ENCODE measurements around the gene LRRC63. TPM values are rescaled to one million over a fixed set of nuclear protein-coding genes. Genes with fewer than 3 reads are reported as not detected.

Gene LRRC63
- total and polyA plus RNA-seq, 9 of the 15 experiments (the other 6 are each of a cell fraction or from before 2014, with no cell fraction given): 0.07 to 0.41 (median 0.24) TPM; not detected in 1

- H3K27me3 ChIP-seq (ENCODE audit: control insufficient read depth in 2 of 2, insufficient read depth in 2 of 2, low read length in 2 of 2): no peaks in the 10 kb centered on the region
- no peak overlapping the region for H3K27ac ChIP-seq (ENCODE audit: extremely low read depth, low read depth, low read length)
- H3K4me3 ChIP-seq: no peak overlapping the region
- no TSS peak for BruUV-seq (replicated peaks)
- no peak for ATAC-seq
- no peaks in the 10 kb centered on the region for H3K36me3 ChIP-seq (ENCODE audit: control insufficient read depth, insufficient read depth, low read length)
- no peaks in the 10 kb centered on the region for H4K20me1 ChIP-seq (replicated peaks; ENCODE audit: control insufficient read depth, insufficient read depth, low read length)
- no peaks in the 10 kb centered on the region for H3K79me2 ChIP-seq (ENCODE audit: control insufficient read depth, insufficient read depth, low read length)
- ChIA-PET CTCF (ENCODE audit: low intra/inter-chr PET ratio) (interaction anchor here (0.9 kb wide), 1 partner anchor 129 kb away, joined by 6 read pairs; no protein-coding TSS in a partner anchor), POLR2A (interaction anchor here (0.6 kb wide), 1 partner anchor 16 kb away, joined by 3 read pairs; no protein-coding TSS in a partner anchor)
- no peak for FAIRE-seq
- TF ChIP-seq TFAM (CRISPR knock-in tag; conservative IDR thresholded peaks at IDR 0.05): no peak
- 40% methylated on average over 4 of the region's 4 CpGs for WGBS (ENCODE audit: insufficient coverage, low coverage, missing lambda C conversion rate)
- no peak overlapping the region for H3K9ac ChIP-seq (ENCODE audit: insufficient read depth in 1 of 2, low read depth in 2 of 2, low read length in 2 of 2)
- intact Hi-C loops (cut with micrococcal nuclease): loop anchor here (1.0 to 5.0 kb wide), 3 partner anchors 31 to 129 kb away; partner anchors contain the start of gene LCP1
- in situ Hi-C loops (cut with MboI): no loop called here
- no peak overlapping the region for H3K4me2 ChIP-seq (ENCODE audit: insufficient read depth, low read length)
- no peaks in the 10 kb centered on the region for H3K9me1 ChIP-seq (ENCODE audit: control insufficient read depth, insufficient read depth, low read length)
- no peak for DNase-seq (ENCODE audit: extremely low read depth in 1 of 4, low spot score in 3 of 4)
- H2AFZ ChIP-seq (ENCODE audit: low read depth, low read length): peak overlapping the region; percentile 39; the same call in 1 of the 2 replicates
- no peaks in the 10 kb centered on the region for H3K9me3 ChIP-seq (replicated peaks; ENCODE audit: control insufficient read depth, insufficient read depth, low read depth, low read length)
- H3K4me1 ChIP-seq (replicated peaks in 1 of 2; ENCODE audit: control insufficient read depth in 2 of 2, insufficient read depth in 2 of 2, low read length in 2 of 2): peaks cover 2 to 13% of the 10 kb centered on the region in 2 experiments; a peak in 3 of 5 replicates
Measured at GRCh38 chr13:46289260-46289955, 77.7 kb downstream of the LRRC63 start.

GRCh38 chr13:46290434-46290833 is 78.7 kb downstream of the LRRC63 start:
- Histone ChIP-seq H3K9me3 (replicated peaks; ENCODE audit: control insufficient read depth, insufficient read depth, low read depth, low read length) (no peaks in the 10 kb centered on the region), H3K36me3 (ENCODE audit: control insufficient read depth, insufficient read depth, low read length) (no peaks in the 10 kb centered on the region), H3K27me3 (ENCODE audit: control insufficient read depth in 2 of 2, insufficient read depth in 2 of 2, low read length in 2 of 2) (no peaks in the 10 kb centered on the region), H3K4me3 (no peak overlapping the region), H3K79me2 (ENCODE audit: control insufficient read depth, insufficient read depth, low read length) (no peaks in the 10 kb centered on the region), H3K27ac (ENCODE audit: extremely low read depth, low read depth, low read length) (no peak overlapping the region), H3K4me1 (replicated peaks in 1 of 2; ENCODE audit: control insufficient read depth in 2 of 2, insufficient read depth in 2 of 2, low read length in 2 of 2) (peaks cover 0 to 12% of the 10 kb centered on the region in 2 experiments; a peak in 3 of 5 replicates), H2AFZ (ENCODE audit: low read depth, low read length) (no peak overlapping the region), H3K9ac (ENCODE audit: insufficient read depth in 1 of 2, low read depth in 2 of 2, low read length in 2 of 2) (no peak overlapping the region), H3K4me2 (ENCODE audit: insufficient read depth, low read length) (no peak overlapping the region), H4K20me1 (replicated peaks; ENCODE audit: control insufficient read depth, insufficient read depth, low read length) (no peaks in the 10 kb centered on the region), H3K9me1 (ENCODE audit: control insufficient read depth, insufficient read depth, low read length) (no peaks in the 10 kb centered on the region)
- BruUV-seq (replicated peaks): no TSS peak
- in situ Hi-C loops (cut with MboI) (loop anchor here (10.0 kb wide), 1 partner anchor 136 kb away; no protein-coding TSS in a partner anchor), intact Hi-C loops (cut with micrococcal nuclease) (no loop called here)
- FAIRE-seq (no peak), DNase-seq (ENCODE audit: extremely low read depth in 1 of 4, low spot score in 3 of 4) (no peak), ATAC-seq (no peak)
- POLR2A ChIA-PET: no interaction called here
- CTCF ChIA-PET (ENCODE audit: low intra/inter-chr PET ratio): no interaction called here
- 29% methylated on average over 3 of the region's 3 CpGs for WGBS (ENCODE audit: insufficient coverage, low coverage, missing lambda C conversion rate)
- no peak for TF ChIP-seq MLLT1 (IDR thresholded peaks at IDR 0.05)
- no peak for TF ChIP-seq THAP7 (CRISPR knock-in tag; IDR thresholded peaks at IDR 0.05)
- TF ChIP-seq ZNF146 (CRISPR knock-in tag; IDR thresholded peaks at IDR 0.05; ENCODE audit: unreplicated experiment): no peak
- TF ChIP-seq ATF2 (CRISPR knock-in tag; IDR thresholded peaks at IDR 0.05): no peak
- no peak for TF ChIP-seq KDM5B (IDR thresholded peaks at IDR 0.05; ENCODE audit: insufficient replicate concordance, low read depth, low read length)
- TF ChIP-seq ZFPM2 (CRISPR knock-in tag; IDR thresholded peaks at IDR 0.05): no peak
- TF ChIP-seq KDM4B (IDR thresholded peaks at IDR 0.05; ENCODE audit: borderline replicate concordance in 2 of 2, low read depth in 1 of 2): no peak
- TF ChIP-seq ZNF780A (CRISPR knock-in tag; IDR thresholded peaks at IDR 0.05): no peak
- no peak for TF ChIP-seq POLR2AphosphoS5 (IDR thresholded peaks at IDR 0.05; ENCODE audit: control insufficient read depth, insufficient read depth, low read depth, low read length)

All from K562 (cell line).